ENCODE data around the gene BGLAP. TPM values are rescaled to one million over a fixed set of nuclear protein-coding genes. Genes with fewer than 3 reads are reported as not detected.

BGLAP gene
- total and polyA plus RNA-seq, 2 of the 13 experiments (the other 11 are each of a cell fraction or from before 2014, with no cell fraction given) = 0.62 to 1.6 TPM

DNA sequence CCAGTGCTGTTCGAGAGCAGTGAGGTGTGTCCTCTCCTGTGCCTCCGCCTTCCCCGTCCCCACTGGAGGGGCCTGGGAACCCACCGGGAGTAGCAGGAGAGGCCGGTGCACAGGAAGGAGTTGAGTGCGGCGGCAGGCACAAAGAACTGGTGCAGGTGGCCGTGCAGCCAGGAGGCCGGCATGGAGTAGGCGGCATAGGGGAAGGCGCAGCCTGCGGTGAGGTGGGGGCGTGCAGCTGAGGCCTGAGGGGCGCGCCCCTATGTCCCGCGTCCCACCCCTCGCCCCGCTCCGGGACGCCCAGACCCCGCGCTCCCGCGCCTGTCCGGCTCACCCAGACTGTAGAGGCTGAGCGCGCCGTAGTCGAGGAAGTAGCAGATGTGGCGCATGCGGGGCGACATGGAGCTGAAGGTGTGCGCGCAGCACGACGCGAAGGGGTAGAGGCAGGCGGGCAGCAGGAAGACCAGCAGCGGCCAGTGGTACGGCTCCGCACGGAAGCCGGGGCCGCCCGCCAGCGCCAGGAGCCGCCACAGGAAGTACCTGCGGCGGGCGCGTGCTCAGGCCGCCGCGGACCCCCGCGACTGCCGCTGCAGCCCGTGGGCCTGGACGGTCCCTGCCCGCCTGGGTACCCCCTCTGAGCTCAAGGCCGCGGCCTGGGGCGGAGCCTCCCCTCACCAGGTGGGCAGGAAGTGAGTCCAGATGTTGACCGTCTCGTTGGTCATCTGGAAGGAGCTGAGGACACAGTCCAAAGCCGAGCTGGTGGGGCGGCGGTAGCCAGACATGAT, 3.7 kb downstream of the BGLAP start (continued):
- TF ChIP-seq SKI (IDR thresholded peaks at IDR 0.05; ENCODE audit: partially characterized antibody) = no peak
- TF ChIP-seq, protein P1, sequence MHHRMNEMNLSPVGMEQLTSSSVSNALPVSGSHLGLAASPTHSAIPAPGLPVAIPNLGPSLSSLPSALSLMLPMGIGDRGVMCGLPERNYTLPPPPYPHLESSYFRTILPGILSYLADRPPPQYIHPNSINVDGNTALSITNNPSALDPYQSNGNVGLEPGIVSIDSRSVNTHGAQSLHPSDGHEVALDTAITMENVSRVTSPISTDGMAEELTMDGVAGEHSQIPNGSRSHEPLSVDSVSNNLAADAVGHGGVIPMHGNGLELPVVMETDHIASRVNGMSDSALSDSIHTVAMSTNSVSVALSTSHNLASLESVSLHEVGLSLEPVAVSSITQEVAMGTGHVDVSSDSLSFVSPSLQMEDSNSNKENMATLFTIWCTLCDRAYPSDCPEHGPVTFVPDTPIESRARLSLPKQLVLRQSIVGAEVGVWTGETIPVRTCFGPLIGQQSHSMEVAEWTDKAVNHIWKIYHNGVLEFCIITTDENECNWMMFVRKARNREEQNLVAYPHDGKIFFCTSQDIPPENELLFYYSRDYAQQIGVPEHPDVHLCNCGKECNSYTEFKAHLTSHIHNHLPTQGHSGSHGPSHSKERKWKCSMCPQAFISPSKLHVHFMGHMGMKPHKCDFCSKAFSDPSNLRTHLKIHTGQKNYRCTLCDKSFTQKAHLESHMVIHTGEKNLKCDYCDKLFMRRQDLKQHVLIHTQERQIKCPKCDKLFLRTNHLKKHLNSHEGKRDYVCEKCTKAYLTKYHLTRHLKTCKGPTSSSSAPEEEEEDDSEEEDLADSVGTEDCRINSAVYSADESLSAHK (CRISPR knock-in tag; IDR thresholded peaks at IDR 0.05; ENCODE audit: borderline replicate concordance) = no peak
- no peak for TF ChIP-seq ZNF790 (CRISPR knock-in tag; IDR thresholded peaks at IDR 0.05; ENCODE audit: borderline replicate concordance)
- TF ChIP-seq NFIB (CRISPR knock-in tag; IDR thresholded peaks at IDR 0.05; ENCODE audit: borderline replicate concordance) = no peak
- TF ChIP-seq SP2 (CRISPR knock-in tag; IDR thresholded peaks at IDR 0.05) = no peak
- TF ChIP-seq BHLHE40 (IDR thresholded peaks at IDR 0.05; ENCODE audit: low read length) = no peak
- 0 out of 2 replicates have a peak, but pooled peaks have one; percentile 17 for TF ChIP-seq SPEN (CRISPR knock-in tag; IDR thresholded peaks at IDR 0.05; ENCODE audit: low read depth)
- no peak for TF ChIP-seq ATF7 (IDR thresholded peaks at IDR 0.05)
- peak; percentile 64 for TF ChIP-seq ATF7 (CRISPR knock-in tag; IDR thresholded peaks at IDR 0.05)
- TF ChIP-seq, protein P2, sequence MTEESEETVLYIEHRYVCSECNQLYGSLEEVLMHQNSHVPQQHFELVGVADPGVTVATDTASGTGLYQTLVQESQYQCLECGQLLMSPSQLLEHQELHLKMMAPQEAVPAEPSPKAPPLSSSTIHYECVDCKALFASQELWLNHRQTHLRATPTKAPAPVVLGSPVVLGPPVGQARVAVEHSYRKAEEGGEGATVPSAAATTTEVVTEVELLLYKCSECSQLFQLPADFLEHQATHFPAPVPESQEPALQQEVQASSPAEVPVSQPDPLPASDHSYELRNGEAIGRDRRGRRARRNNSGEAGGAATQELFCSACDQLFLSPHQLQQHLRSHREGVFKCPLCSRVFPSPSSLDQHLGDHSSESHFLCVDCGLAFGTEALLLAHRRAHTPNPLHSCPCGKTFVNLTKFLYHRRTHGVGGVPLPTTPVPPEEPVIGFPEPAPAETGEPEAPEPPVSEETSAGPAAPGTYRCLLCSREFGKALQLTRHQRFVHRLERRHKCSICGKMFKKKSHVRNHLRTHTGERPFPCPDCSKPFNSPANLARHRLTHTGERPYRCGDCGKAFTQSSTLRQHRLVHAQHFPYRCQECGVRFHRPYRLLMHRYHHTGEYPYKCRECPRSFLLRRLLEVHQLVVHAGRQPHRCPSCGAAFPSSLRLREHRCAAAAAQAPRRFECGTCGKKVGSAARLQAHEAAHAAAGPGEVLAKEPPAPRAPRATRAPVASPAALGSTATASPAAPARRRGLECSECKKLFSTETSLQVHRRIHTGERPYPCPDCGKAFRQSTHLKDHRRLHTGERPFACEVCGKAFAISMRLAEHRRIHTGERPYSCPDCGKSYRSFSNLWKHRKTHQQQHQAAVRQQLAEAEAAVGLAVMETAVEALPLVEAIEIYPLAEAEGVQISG (CRISPR knock-in tag; IDR thresholded peaks at IDR 0.05) = peak; percentile 58
- TF ChIP-seq ZNF747 (CRISPR knock-in tag; IDR thresholded peaks at IDR 0.05; ENCODE audit: borderline replicate concordance) = no peak
- TF ChIP-seq PAX8 (CRISPR knock-in tag; IDR thresholded peaks at IDR 0.05; ENCODE audit: borderline replicate concordance) = no peak
- no peak for TF ChIP-seq PCBP1 (IDR thresholded peaks at IDR 0.05; ENCODE audit: borderline replicate concordance, low read depth, low read length)
- TF ChIP-seq, protein P3, sequence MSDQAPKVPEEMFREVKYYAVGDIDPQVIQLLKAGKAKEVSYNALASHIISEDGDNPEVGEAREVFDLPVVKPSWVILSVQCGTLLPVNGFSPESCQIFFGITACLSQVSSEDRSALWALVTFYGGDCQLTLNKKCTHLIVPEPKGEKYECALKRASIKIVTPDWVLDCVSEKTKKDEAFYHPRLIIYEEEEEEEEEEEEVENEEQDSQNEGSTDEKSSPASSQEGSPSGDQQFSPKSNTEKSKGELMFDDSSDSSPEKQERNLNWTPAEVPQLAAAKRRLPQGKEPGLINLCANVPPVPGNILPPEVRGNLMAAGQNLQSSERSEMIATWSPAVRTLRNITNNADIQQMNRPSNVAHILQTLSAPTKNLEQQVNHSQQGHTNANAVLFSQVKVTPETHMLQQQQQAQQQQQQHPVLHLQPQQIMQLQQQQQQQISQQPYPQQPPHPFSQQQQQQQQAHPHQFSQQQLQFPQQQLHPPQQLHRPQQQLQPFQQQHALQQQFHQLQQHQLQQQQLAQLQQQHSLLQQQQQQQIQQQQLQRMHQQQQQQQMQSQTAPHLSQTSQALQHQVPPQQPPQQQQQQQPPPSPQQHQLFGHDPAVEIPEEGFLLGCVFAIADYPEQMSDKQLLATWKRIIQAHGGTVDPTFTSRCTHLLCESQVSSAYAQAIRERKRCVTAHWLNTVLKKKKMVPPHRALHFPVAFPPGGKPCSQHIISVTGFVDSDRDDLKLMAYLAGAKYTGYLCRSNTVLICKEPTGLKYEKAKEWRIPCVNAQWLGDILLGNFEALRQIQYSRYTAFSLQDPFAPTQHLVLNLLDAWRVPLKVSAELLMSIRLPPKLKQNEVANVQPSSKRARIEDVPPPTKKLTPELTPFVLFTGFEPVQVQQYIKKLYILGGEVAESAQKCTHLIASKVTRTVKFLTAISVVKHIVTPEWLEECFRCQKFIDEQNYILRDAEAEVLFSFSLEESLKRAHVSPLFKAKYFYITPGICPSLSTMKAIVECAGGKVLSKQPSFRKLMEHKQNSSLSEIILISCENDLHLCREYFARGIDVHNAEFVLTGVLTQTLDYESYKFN (CRISPR knock-in tag; conservative IDR thresholded peaks at IDR 0.05) = peak; percentile 33; the same call in 1 of the 2 replicates
- TF ChIP-seq, protein P4, sequence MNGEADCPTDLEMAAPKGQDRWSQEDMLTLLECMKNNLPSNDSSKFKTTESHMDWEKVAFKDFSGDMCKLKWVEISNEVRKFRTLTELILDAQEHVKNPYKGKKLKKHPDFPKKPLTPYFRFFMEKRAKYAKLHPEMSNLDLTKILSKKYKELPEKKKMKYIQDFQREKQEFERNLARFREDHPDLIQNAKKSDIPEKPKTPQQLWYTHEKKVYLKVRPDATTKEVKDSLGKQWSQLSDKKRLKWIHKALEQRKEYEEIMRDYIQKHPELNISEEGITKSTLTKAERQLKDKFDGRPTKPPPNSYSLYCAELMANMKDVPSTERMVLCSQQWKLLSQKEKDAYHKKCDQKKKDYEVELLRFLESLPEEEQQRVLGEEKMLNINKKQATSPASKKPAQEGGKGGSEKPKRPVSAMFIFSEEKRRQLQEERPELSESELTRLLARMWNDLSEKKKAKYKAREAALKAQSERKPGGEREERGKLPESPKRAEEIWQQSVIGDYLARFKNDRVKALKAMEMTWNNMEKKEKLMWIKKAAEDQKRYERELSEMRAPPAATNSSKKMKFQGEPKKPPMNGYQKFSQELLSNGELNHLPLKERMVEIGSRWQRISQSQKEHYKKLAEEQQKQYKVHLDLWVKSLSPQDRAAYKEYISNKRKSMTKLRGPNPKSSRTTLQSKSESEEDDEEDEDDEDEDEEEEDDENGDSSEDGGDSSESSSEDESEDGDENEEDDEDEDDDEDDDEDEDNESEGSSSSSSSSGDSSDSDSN (CRISPR knock-in tag; IDR thresholded peaks at IDR 0.05) = peak; percentile 80; the same call in 1 of the 2 replicates

Data from HepG2 (cell line).